ENCODE data around the gene TMBIM6. TPM values are rescaled to one million over a fixed set of nuclear protein-coding genes. Genes with fewer than 3 reads are reported as not detected.

TMBIM6 gene
- total RNA-seq, 1 experiment from 2014 or later: 401 TPM

GRCh38 chr12:49794021-49794420, 52.7 kb downstream of the TMBIM6 start:
- Histone ChIP-seq H3K27me3 (ENCODE audit: control insufficient read depth, insufficient read depth, low read length) (no peaks in the 10 kb centered on the region), H3K4me3 (ENCODE audit: insufficient read depth, low read depth, low read length) (no peak overlapping the region), H3K36me3 (replicated peaks; ENCODE audit: control insufficient read depth, insufficient read depth, low read length) (peaks cover 2% of the 10 kb centered on the region)
- DNase-seq: peak; percentile 28

GRCh38 chr12:49794811-49795653, 53.7 kb downstream of the TMBIM6 start:
- peaks cover 4% of the 10 kb centered on the region for H3K36me3 ChIP-seq (replicated peaks; ENCODE audit: control insufficient read depth, insufficient read depth, low read length)
- DNase-seq: peak; percentile 46
- no peaks in the 10 kb centered on the region for H3K27me3 ChIP-seq (ENCODE audit: control insufficient read depth, insufficient read depth, low read length)
- no peak overlapping the region for H3K4me3 ChIP-seq (ENCODE audit: insufficient read depth, low read depth, low read length)

DNA sequence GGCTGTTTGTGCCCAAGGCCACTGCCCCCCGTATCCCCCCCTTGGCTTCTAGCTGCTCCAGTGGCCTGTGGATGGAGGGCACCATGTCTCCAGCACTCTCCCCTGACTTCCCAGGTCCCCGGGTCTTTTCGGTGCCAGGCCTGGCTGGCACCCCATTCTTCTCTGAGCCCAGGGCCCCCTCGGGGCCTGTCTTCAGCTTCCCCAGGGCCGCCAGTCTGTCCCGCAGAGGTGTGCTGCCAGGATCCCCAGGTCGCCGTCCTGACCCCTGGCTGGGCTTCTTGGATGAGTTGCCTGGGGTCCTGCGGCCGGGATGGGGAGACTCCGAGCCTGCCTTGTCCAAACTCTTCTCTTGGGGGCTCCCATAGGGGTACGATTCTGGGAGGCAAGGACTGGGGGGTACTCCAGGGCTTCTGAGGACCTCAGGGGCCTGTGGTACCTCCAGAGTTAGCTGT, 54.3 kb downstream of the TMBIM6 start:
- no peaks in the 10 kb centered on the region for H3K27me3 ChIP-seq (ENCODE audit: control insufficient read depth, insufficient read depth, low read length)
- DNase-seq: peak; percentile 46
- no peak overlapping the region for H3K4me3 ChIP-seq (ENCODE audit: insufficient read depth, low read depth, low read length)
- peaks cover 4% of the 10 kb centered on the region for H3K36me3 ChIP-seq (replicated peaks; ENCODE audit: control insufficient read depth, insufficient read depth, low read length)

DNA sequence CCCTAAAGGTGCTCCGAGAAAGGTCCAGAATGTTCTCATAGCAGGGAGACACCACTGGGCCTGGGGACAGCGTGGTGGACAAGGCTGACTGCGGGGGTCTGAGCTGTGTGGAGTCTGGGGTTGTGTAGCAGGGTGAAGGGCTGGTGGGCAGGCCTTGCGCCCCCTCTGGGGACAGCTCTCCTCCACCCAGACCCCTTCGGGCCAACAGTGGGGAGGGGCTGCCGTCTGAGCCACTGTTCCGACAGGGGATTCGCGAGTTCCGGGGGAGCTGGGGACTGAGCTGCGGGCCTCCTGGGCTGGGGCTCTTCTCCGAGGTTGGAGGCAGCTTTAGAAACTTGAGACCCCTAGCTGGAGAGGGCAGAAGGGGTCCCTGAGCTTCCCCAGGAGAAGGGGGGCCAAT, 54.8 kb downstream of the TMBIM6 start:
- Histone ChIP-seq H3K27me3 (ENCODE audit: control insufficient read depth, insufficient read depth, low read length) (no peaks in the 10 kb centered on the region), H3K4me3 (ENCODE audit: insufficient read depth, low read depth, low read length) (no peak overlapping the region), H3K36me3 (replicated peaks; ENCODE audit: control insufficient read depth, insufficient read depth, low read length) (peaks cover 4% of the 10 kb centered on the region)
- DNase-seq: peak; percentile 38

GRCh38 chr12:49796606-49797448, 55.5 kb downstream of the TMBIM6 start:
- DNase-seq: peak; percentile 57
- no peak overlapping the region for H3K4me3 ChIP-seq (ENCODE audit: insufficient read depth, low read depth, low read length)
- peaks cover 10% of the 10 kb centered on the region for H3K36me3 ChIP-seq (replicated peaks; ENCODE audit: control insufficient read depth, insufficient read depth, low read length)
- no peaks in the 10 kb centered on the region for H3K27me3 ChIP-seq (ENCODE audit: control insufficient read depth, insufficient read depth, low read length)

- H3K27me3 ChIP-seq (ENCODE audit: control insufficient read depth, insufficient read depth, low read length): no peaks in the 10 kb centered on the region
- no peak for DNase-seq
- no peak overlapping the region for H3K4me3 ChIP-seq (ENCODE audit: insufficient read depth, low read depth, low read length)
- H3K36me3 ChIP-seq (replicated peaks; ENCODE audit: control insufficient read depth, insufficient read depth, low read length): peaks cover 10% of the 10 kb centered on the region
Observed at GRCh38 chr12:49797449-49797776, 56.1 kb downstream of the TMBIM6 start.

DNA sequence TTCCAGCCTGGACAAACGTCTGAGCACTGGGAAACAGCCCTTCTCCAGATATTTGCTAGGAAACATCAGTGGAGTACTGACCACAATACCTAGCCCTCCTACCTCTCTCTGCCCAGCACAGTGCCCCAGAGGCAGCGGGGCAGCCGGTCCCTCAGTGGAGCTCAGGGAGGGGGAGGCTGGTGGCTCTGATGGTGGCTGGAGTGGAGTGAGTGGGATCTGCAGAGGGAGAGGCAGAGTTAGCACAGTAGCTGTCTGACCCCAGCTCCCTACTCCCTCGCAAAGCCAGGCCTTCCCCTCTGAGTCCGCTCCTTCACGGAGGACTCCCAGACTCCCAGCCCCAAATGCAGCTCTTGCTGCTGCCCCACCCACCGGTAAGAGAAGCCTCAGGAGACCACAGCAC, 56.9 kb downstream of the TMBIM6 start:
- DNase-seq: no peak
- H3K36me3 ChIP-seq (replicated peaks; ENCODE audit: control insufficient read depth, insufficient read depth, low read length): peaks cover 13% of the 10 kb centered on the region
- H3K27me3 ChIP-seq (ENCODE audit: control insufficient read depth, insufficient read depth, low read length): no peaks in the 10 kb centered on the region

GRCh38 chr12:49798934-49799333, 57.6 kb downstream of the TMBIM6 start:
- peak; percentile 52 for DNase-seq
- H3K4me3 ChIP-seq (ENCODE audit: insufficient read depth, low read depth, low read length): no peak overlapping the region
- H3K27me3 ChIP-seq (ENCODE audit: control insufficient read depth, insufficient read depth, low read length): no peaks in the 10 kb centered on the region
- peaks cover 14% of the 10 kb centered on the region for H3K36me3 ChIP-seq (replicated peaks; ENCODE audit: control insufficient read depth, insufficient read depth, low read length)

More for the DNA sequence above, 56.9 kb downstream of the TMBIM6 start:
- H3K4me3 ChIP-seq (ENCODE audit: insufficient read depth, low read depth, low read length): no peak overlapping the region

- Histone ChIP-seq H3K27me3 (ENCODE audit: control insufficient read depth, insufficient read depth, low read length) (no peaks in the 10 kb centered on the region), H3K4me3 (ENCODE audit: insufficient read depth, low read depth, low read length) (no peak overlapping the region), H3K36me3 (replicated peaks; ENCODE audit: control insufficient read depth, insufficient read depth, low read length) (peaks cover 20% of the 10 kb centered on the region)
- DNase-seq: no peak
Observed at GRCh38 chr12:49800421-49801140, 59.2 kb downstream of the TMBIM6 start.

- no peak for DNase-seq
- Histone ChIP-seq H3K27me3 (ENCODE audit: control insufficient read depth, insufficient read depth, low read length) (no peaks in the 10 kb centered on the region), H3K36me3 (replicated peaks; ENCODE audit: control insufficient read depth, insufficient read depth, low read length) (peaks cover 20% of the 10 kb centered on the region), H3K4me3 (ENCODE audit: insufficient read depth, low read depth, low read length) (no peak overlapping the region)
Observed at GRCh38 chr12:49801141-49802063, 60.0 kb downstream of the TMBIM6 start.

GRCh38 chr12:49803693-49804450, 62.5 kb downstream of the TMBIM6 start:
- H3K36me3 ChIP-seq (replicated peaks; ENCODE audit: control insufficient read depth, insufficient read depth, low read length): peaks cover 19% of the 10 kb centered on the region
- no peak for DNase-seq

GRCh38 chr12:49804821-49805220, 63.5 kb downstream of the TMBIM6 start:
- Histone ChIP-seq H3K36me3 (replicated peaks; ENCODE audit: control insufficient read depth, insufficient read depth, low read length) (peaks cover 17% of the 10 kb centered on the region), H3K27me3 (ENCODE audit: control insufficient read depth, insufficient read depth, low read length) (no peaks in the 10 kb centered on the region), H3K4me3 (ENCODE audit: insufficient read depth, low read depth, low read length) (no peak overlapping the region)
- DNase-seq: no peak

More at GRCh38 chr12:49803693-49804450, 62.5 kb downstream of the TMBIM6 start:
- no peaks in the 10 kb centered on the region for H3K27me3 ChIP-seq (ENCODE audit: control insufficient read depth, insufficient read depth, low read length)
- no peak overlapping the region for H3K4me3 ChIP-seq (ENCODE audit: insufficient read depth, low read depth, low read length)

- DNase-seq: no peak
- Histone ChIP-seq H3K36me3 (replicated peaks; ENCODE audit: control insufficient read depth, insufficient read depth, low read length) (peaks cover 17% of the 10 kb centered on the region), H3K27me3 (ENCODE audit: control insufficient read depth, insufficient read depth, low read length) (no peaks in the 10 kb centered on the region), H3K4me3 (ENCODE audit: insufficient read depth, low read depth, low read length) (no peak overlapping the region)
Observed at GRCh38 chr12:49805409-49805808, 64.1 kb downstream of the TMBIM6 start.
